DMS79 treated with DMSO at 0.1 percent for 48 hours (cell line): ENCODE data around the gene JAML.

Experiments used
- DNase-seq: peaks from one replicate; lab custom pipeline; 2025; lab: John Stamatoyannopoulos, UW

JAML gene

GRCh38 chr11:118215765-118216164 lies 9.0 kb downstream of the JAML start:
- no peak for DNase-seq

GRCh38 chr11:118215262-118215661 lies 9.5 kb downstream of the JAML start:
- DNase-seq = no peak

- no peak for DNase-seq
Observed at GRCh38 chr11:118214210-118214914, 10.4 kb downstream of the JAML start.

GRCh38 chr11:118213781-118214180 lies 11.0 kb downstream of the JAML start:
- DNase-seq = no peak

DNA sequence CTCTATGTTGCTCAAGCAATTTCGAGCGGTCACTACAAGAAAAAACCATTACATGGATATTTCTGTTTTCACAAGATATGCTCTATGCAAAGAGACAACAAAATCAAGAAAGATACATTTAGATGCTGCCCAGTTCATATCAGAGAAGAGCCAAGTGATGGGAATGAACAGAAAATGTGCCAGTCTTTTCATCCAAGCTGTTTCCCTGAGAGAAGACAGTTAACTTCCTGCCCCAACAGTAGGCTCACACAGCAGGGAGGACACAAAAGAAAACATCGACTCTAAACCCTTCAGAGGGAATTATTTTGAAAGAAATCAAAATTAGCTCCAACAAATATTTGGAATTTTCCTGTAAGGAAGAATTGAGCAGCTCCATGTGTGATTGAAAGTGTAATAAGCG lies 11.6 kb downstream of the JAML start:
- no peak for DNase-seq

DNA sequence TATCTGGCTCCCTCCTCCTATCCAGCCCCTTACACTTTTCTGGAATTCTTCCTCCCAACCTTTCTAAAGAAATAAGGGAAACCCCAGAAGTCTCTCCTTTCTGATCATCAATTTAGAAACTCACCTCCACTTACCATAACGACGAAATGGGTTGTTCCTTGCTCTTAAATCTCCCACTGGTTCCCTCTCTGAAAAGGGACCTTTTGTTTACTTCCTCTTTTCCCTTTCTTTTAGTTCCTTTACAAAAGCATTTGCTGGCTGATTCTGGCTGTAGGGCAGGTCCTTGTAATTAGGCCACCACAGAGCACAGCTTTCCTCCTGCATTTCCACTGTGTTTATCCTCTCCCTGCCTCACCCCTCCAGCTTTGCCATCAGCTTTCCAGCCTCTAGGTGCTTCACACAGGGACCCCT lies 12.0 kb downstream of the JAML start:
- no peak for DNase-seq

GRCh38 chr11:118212131-118212725 lies 12.6 kb downstream of the JAML start:
- no peak for DNase-seq

DNA sequence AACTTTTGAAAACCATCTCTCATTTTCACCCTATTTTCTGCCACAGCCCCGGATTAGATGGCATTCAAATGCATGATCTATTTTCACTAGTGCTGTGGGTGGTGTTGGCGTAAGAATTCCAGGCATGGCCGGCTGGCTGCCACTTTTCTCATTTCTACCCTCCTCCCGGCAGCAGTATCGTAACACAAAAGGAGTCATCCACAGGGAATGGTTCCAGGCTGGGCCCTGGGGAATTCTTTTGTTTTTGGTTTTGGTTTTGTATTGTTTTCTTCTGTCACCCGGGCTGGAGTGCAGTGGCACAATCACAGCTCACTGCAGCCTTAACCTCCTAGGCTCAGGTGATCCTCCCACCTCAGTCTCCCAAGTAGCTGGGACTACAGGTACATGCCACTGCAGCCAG lies 13.8 kb downstream of the JAML start:
- no peak for DNase-seq

GRCh38 chr11:118210323-118210722 lies 14.5 kb downstream of the JAML start:
- DNase-seq = no peak

- no peak for DNase-seq
Observed at GRCh38 chr11:118209033-118209432, 15.8 kb downstream of the JAML start.

DNA sequence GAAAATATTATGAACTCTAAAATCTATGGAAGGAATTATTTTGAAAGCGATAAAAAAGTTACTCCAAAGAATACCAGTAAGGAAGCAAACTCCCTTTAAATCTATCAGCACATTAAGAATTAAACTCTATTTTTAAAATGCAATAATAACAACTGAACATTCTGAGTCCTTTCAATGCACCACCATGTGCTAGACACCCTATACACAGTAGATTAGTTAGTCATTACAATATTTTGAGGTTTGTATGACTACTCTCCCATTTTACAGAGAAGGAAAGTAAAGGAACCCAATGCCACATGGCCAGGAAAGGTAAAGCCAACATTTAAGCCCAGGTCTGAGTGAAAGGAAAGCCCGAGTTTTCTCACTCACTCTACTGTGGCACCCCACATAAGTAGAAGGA lies 17.7 kb downstream of the JAML start:
- no peak for DNase-seq

DNA sequence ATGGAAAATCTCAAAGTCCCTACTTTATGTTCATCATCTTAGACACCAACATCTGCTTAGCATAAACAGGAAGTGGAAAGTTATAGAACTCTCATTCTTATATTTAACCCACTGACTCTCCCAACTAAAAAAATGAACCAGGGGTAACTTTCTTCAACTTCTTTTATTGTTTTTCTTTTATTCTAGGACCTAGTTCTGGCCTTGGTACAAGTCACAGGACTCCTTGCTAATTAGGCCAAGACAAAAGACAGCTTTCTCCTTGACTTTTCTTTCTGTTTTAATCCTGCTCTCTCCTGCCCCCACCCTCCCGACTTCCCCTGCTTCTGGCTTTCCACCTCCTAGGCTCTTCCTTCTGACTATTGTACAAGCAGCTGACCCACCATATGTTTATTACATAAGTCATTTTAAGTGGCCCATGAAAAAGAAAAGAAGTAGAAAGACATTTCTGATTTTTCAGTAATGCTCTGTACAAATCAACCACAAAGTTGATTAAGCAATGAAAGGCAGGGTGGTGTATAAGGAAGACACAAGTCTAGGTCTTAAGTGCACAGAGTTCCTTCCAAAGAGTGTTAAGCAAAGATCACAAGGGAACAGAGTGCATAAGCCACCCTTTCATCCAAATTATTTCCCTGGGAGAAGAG lies 18.3 kb downstream of the JAML start:
- DNase-seq = no peak

DNA sequence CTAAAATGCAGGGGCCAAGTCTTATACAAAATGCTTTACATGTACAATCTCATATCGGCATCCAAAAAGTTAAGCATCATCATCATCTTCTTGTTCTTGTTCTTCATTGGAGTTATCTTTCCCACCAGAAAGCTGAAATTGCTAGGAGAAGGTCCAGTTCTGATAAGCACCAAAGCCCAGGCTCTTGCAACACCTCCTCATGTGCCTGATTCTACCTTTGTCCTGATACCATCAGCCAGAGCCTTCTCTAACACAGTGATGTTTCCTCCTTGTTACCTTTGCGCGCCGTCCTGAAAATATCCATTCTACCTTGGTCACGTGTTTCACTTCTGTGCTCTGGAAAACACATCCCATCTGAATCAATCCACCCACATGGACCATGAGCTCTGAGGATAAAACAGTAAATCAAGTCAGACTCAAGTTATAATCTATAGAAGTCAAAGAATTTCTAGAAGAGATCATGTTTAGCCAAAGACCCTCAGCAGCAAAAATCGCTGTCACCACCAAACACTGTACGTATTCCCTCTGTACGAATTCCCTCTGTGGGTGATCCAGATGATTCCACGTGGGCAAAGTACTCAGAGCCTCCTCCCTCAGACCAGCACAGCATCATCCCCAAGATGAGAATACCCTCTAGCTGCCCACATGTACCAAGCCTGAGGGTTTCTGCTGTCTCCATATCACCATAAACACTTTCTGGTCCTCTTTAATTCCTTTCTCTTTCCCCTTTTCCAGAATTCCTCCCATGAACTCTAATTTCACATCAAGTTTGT lies 19.0 kb downstream of the JAML start:
- DNase-seq = no peak

GRCh38 chr11:118202599-118203422 lies 22.0 kb downstream of the JAML start:
- DNase-seq = no peak

- DNase-seq = no peak
Observed at GRCh38 chr11:118201966-118202365, 22.8 kb downstream of the JAML start.

DNA sequence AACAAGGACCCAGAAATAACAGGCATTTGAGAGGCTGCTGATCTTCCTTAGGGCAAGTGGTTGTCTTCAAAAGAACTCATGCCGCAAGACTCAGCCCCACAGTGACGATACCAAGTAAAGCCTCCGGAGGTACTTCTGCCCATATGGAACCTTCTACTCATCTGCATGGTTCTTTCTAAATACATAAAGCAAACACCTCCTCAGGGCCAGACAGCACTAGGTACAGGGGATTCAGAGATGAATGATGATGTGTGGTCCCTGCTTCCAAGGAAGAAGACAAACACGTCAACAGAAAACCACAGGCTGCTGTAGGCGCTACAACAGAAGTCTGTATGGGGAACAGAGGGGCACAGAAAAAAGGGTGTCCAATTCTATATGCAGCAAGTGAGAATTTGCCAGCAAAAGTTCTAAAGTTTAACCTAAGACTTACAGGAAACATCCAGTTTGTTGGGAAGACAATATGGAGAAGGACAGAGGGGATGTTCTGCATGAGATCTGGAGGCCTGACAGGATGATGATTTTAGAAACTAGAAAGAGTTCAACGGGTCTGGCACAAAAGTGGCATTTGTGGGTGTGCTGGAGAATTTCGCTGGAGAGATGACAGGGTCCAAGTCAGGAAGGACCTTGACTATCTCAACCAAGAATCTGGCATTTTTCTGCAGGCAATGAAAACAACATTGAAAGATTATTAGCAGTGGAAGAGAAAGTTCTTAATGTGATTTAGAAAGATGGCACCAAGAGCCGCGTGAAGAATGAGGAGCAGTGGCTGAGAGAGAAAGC lies 23.7 kb downstream of the JAML start:
- no peak for DNase-seq

- no peak for DNase-seq
Observed at GRCh38 chr11:118200497-118200896, 24.3 kb downstream of the JAML start.

DNA sequence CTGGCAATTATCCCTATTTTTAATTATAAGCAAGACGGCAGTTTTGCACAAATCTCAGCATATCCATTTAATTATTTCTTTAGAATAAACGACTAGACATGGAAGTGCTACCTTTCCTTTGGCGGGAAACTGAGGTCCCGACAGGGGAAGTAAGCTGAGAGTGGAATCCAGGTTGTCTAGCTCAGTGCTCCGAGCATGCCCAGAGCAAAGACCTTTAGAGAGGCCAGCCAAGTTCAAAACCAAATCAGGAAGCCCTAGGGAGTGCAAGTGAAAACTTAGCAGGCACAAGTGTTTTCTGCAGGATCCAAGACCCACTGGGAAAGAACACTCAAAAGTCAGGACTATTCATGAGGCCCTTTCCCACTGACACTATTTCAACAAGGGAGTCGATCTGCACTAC lies 25.7 kb downstream of the JAML start:
- no peak for DNase-seq

DNA sequence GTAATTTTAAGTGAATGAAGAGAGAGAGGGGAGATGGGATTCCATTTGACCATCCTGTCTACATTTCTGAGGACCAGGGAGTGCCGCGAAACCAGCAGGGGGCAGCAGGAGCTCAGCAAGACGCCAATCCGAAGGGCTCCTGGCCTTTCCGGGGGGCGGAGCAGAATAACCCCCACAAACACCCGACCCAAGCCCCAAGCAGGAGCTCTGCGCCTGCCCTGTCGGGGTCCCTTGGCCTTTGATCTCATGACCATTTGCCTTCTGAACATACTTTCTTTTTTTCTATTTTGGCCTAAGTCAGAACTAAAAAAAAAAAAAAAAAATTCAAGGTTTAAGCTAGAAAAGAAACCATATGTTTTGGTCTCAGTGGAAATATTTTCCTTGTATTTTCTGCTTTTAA lies 26.4 kb downstream of the JAML start:
- DNase-seq = peak; percentile 62

- DNase-seq = no peak
Observed at GRCh38 chr11:118194835-118195627, 29.8 kb downstream of the JAML start.
